MM.1S (cell line): ENCODE results near the gene ADD3.

Source experiments
- CTCF ChIP-seq: fragments of 300-600 bp; sonication (generic); IDR thresholded peaks from 2 replicates; pipeline ENCODE4 v1.5.1; 2016; ENCODE audit warnings: antibody characterized with exemption, low read length, mixed read lengths
- EZH2 ChIP-seq: fragments of 300-600 bp; sonication (generic); optimal IDR thresholded peaks from 2 replicates; pipeline ENCODE3; 2017; ENCODE audit warnings: low read depth, mild to moderate bottlenecking, antibody characterized with exemption, low read length, mixed read lengths
- EZH2phosphoT487 ChIP-seq: fragments of 300-600 bp; sonication (generic); IDR thresholded peaks from 2 replicates; pipeline ENCODE4 v1.6.1; 2018; ENCODE audit warnings: antibody characterized with exemption, low read length

GRCh38 chr10:110134917-110135316 lies 127.1 kb downstream of the ADD3 start:
- no peak for TF ChIP-seq CTCF
- no peak for TF ChIP-seq EZH2
- TF ChIP-seq EZH2phosphoT487, result no peak
